RKO (cell line): ENCODE measurements around the gene LGALS9.
"Not testable (repeated sequence)": the region's sequence is repeated elsewhere in the genome, so short reads cannot be mapped to it uniquely, and the experiment has no call there.

Experiments
- DNase-seq: peaks from one replicate; pipeline ENCODE4 v3.0.0-alpha.2; 2016; ENCODE audit warnings: low spot score

LGALS9 gene

GRCh38 chr17:27690882-27691281, 59.9 kb downstream of the LGALS9 start:
- no peak for DNase-seq

- not testable (repeated sequence) for DNase-seq
These were observed 64.3 kb downstream of the LGALS9 start for GRCh38 chr17:27695254-27695814.
